ENCODE data around the gene BCDIN3D.

DNA sequence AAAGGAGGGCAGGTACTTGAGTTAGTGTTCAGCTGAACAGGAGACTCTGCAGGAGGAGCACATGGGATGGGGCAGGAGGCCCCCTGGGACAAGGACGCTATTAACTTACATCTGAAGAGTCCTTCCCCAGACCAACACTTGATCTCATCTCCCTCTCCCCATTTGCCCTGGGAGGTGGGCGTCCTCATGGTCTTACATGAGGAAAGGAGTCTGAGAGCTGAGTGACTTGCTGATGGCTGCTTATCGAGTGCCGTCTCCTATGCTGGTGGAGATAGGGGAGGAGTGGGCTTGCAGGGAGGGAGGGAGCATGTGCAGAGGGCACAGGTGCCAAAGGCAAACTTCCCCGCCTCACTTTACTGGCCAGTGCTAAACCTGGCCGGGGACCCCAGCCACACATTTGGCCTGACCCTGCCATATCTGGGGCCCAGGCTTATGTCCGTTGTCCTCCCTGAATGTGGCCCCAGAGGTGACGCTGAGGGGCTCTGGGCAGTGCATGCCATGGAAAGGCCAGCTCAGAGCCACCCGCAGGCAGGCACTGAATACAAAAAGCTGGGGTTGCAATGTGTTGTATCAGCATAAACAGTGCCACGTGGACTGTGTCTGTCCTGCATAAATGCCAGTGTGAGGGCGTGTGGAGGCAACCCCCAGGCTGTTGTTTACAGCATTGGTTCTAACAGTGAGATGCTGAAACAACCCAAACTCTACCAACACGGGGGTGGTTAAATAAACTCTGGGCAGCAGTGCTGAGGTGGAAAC, 31.4 kb upstream of the BCDIN3D start:
- TF ChIP-seq POLR2AphosphoS5 (IDR thresholded peaks at IDR 0.05) (no peak), CTCF (IDR thresholded peaks at IDR 0.05) (no peak), POLR2A (IDR thresholded peaks at IDR 0.05) (no peak)
